B cell (primary cell): ENCODE measurements around the gene DDX25. TPM values are rescaled to one million over a fixed set of nuclear protein-coding genes. Genes with fewer than 3 reads are reported as not detected.

Experiments used
- ATAC-seq: fragments of 200-7000 bp; cut with Tn5 transposase; one replicate; pipeline ENCODE4 v1.10.0; 2021; ENCODE audit warnings: low read depth, mild to moderate bottlenecking, moderate number of reproducible peaks, moderate library complexity
- CTCF ChIA-PET: fragments of 350-600 bp; sonication (Branson Sonifier 250); formaldehyde crosslinking; loops from one replicate; lab custom pipeline; 2021; ENCODE audit warnings: antibody characterized with exemption, inconsistent platforms; lab: Charles Lee
- POLR2A ChIA-PET: fragments of 350-600 bp; sonication (Branson Sonifier 250); formaldehyde crosslinking; loops from one replicate; lab custom pipeline; 2021; ENCODE audit warnings: antibody characterized with exemption; lab: Charles Lee
- DNase-seq: peaks from one replicate; pipeline ENCODE4 v3.0.0; 2013
- H2AFZ ChIP-seq: 2 replicates; pipeline ENCODE4 v1.6.1; 2012; ENCODE audit warnings: mild to moderate bottlenecking, low read depth, low read length; ENCODE audit not compliant: insufficient read depth, poor library complexity, severe bottlenecking
- H3K27ac ChIP-seq, 2 donors: 1 replicate in 1 of 2; 2 replicates in 1 of 2; pipeline ENCODE4 v1.5.1; 2012 to 2013; ENCODE audit warnings: low read length in 2 of 2, mild to moderate bottlenecking in 2 of 2, moderate library complexity in 1 of 2
- H3K27me3 ChIP-seq, 4 experiments: fragments of 200-600 bp in 1 of 4; sonication (generic) in 1 of 4; replicated peaks in 1 of 4; 1 replicate in 2 of 4; 2 replicates in 2 of 4; pipeline versions ENCODE4 v1.6.1 to v1.7.0; 2013 to 2016; ENCODE audit warnings: low read length in 3 of 4, mild to moderate bottlenecking in 2 of 4, mixed read lengths in 1 of 4, moderate library complexity in 1 of 4; ENCODE audit not compliant: insufficient read depth in 4 of 4, control insufficient read depth in 3 of 4; ENCODE audit errors: control extremely low read depth in 1 of 4
- H3K36me3 ChIP-seq, 2 experiments: replicated peaks in 1 of 2; 1 replicate in 1 of 2; 2 replicates in 1 of 2; pipeline versions ENCODE4 v1.6.1 to v1.7.1; 2013; ENCODE audit warnings: low read length in 1 of 2; ENCODE audit not compliant: insufficient read depth in 2 of 2, control insufficient read depth in 1 of 2; ENCODE audit errors: control extremely low read depth in 1 of 2, extremely low read depth in 1 of 2
- H3K4me1 ChIP-seq, 2 donors: fragments of 200-600 bp in 1 of 2; sonication (generic) in 1 of 2; 1 replicate in 1 of 2; 2 replicates in 1 of 2; pipeline versions ENCODE4 v1.5.1 to v1.6.1; 2013 to 2017; ENCODE audit warnings: low read length in 2 of 2; ENCODE audit not compliant: control insufficient read depth in 2 of 2, insufficient read depth in 2 of 2
- H3K4me2 ChIP-seq: replicated peaks from 2 replicates; pipeline ENCODE3; 2012; ENCODE audit warnings: mild to moderate bottlenecking, low read depth, low read length; ENCODE audit not compliant: poor library complexity, severe bottlenecking
- H3K4me3 ChIP-seq, 5 experiments: fragments of 200-600 bp in 1 of 5; sonication (generic) in 1 of 5; 1 replicate in 3 of 5; 2 replicates in 2 of 5; pipeline versions ENCODE4 v1.5.1 to v1.7.0; 2011 to 2016; ENCODE audit warnings: low read length in 4 of 5, mild to moderate bottlenecking in 4 of 5, low read depth in 2 of 5, control low read depth in 1 of 5, moderate library complexity in 1 of 5; ENCODE audit not compliant: insufficient read depth in 1 of 5; ENCODE audit errors: control extremely low read depth in 1 of 5, extremely low read depth in 1 of 5
- H3K79me2 ChIP-seq: fragments of 200-600 bp; sonication (generic); one replicate; pipeline ENCODE4 v1.6.0; 2016; ENCODE audit warnings: low read length; ENCODE audit not compliant: control insufficient read depth, insufficient read depth
- H3K9ac ChIP-seq: fragments of 200-600 bp; sonication (generic); 2 replicates; pipeline ENCODE4 v1.6.1; 2017; ENCODE audit warnings: mild to moderate bottlenecking, low read length, moderate library complexity
- H3K9me3 ChIP-seq, 3 donors: one replicate each; pipeline versions ENCODE4 v1.6.1 to v1.7.1; 2013; ENCODE audit warnings: low read length in 2 of 3; ENCODE audit not compliant: control insufficient read depth in 2 of 3, insufficient read depth in 1 of 3; ENCODE audit errors: control extremely low read depth in 1 of 3
- H4K20me1 ChIP-seq: 2 replicates; pipeline ENCODE4 v1.6.0; 2012; ENCODE audit warnings: mild to moderate bottlenecking, low read length; ENCODE audit not compliant: insufficient read depth, control insufficient read depth, poor library complexity, severe bottlenecking
- H3K27ac Mint-ChIP-seq: one replicate; pipeline ENCODE4 v1.8.0; 2021; ENCODE audit warnings: mixed read lengths
- H3K27me3 Mint-ChIP-seq: one replicate; pipeline ENCODE4 v1.8.0; 2021; ENCODE audit warnings: mixed read lengths
- H3K4me1 Mint-ChIP-seq: one replicate; pipeline ENCODE4 v1.8.0; 2021; ENCODE audit warnings: mixed read lengths
- H3K4me3 Mint-ChIP-seq: one replicate; pipeline ENCODE4 v1.8.0; 2021; ENCODE audit warnings: mixed read lengths
- H3K9me3 Mint-ChIP-seq: one replicate; pipeline ENCODE4 v1.8.0; 2022; ENCODE audit warnings: mixed read lengths; ENCODE audit not compliant: insufficient read depth
- EZH2 ChIP-seq: IDR thresholded peaks from 2 replicates; pipeline ENCODE4 v1.6.1; 2012; ENCODE audit warnings: borderline replicate concordance, low read depth, mild to moderate bottlenecking, moderate library complexity, low read length; ENCODE audit not compliant: insufficient read depth, poor library complexity, severe bottlenecking
- WGBS: methylation state at CpG from one replicate; pipeline ENCODE4 v1.1.5; 2013; ENCODE audit warnings: missing lambda C conversion rate; ENCODE audit not compliant: insufficient coverage; 5-methylcytosine and 5-hydroxymethylcytosine counted together
- intact Hi-C: fragments of 100-400 bp; cut with micrococcal nuclease; formaldehyde crosslinking; loops from one replicate; pipeline ENCODE4 v1.10.0; 2022
- polyA plus RNA-seq: library from polyadenylated mRNA; depleted of rRNA; stranded (reverse); fragments of >200 nt; gene quantifications from 2 replicates; pipeline ENCODE4 v1.2.3, GENCODE V29; 2012
- total RNA-seq, 2 donors: library from RNA; stranded (reverse); fragments of 120-200 nt in 1 of 2; gene quantifications; 1 replicate in 1 of 2; 2 replicates in 1 of 2; pipeline versions ENCODE4 v1.2.3 to v1.2.4, GENCODE V29; 2013 to 2022
- TF ChIP-seq, protein P1 (sequence below): fragments of 200-600 bp; IDR thresholded peaks from one replicate; pipeline ENCODE4 v1.8.0; 2022; ENCODE audit warnings: antibody characterized with exemption, mild to moderate bottlenecking

The DDX25 gene
- total and polyA plus RNA-seq, 2 donors (not counting 1 experiment from before 2014, with no cell fraction given): not detected

DNA sequence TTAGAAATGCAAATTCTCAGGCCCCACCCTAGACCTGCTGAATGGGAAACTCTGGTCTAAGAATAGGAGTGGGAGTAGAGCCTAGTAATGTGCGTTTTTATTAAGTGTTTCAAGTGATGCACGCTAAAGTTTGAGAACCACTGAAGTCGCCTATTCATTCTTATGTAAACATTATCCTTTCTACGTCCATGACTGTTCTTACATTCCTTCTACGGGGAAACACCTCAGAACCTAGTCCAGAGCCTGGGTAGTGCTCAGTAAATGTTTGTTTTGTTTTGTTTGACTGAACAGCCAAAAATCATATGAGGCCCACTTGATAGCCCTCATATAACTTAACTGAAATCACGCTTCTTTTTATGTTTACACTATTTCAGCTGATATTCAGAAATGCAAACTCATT lies 71.3 kb downstream of the DDX25 start:
- ATAC-seq (no peak), DNase-seq (no peak)
- intact Hi-C loops: no loop called here
- H3K4me2 ChIP-seq: no peak overlapping the region
- no peaks in the 10 kb centered on the region for H3K9me3 ChIP-seq
- no peaks in the 10 kb centered on the region for H4K20me1 ChIP-seq
- H3K27me3 Mint-ChIP-seq: peaks cover 12% of the 10 kb centered on the region
- no peak overlapping the region for H3K27ac Mint-ChIP-seq
- no peaks in the 10 kb centered on the region for H3K27me3 ChIP-seq
- H3K79me2 ChIP-seq: no peaks in the 10 kb centered on the region
- no peak overlapping the region for H2AFZ ChIP-seq
- no peak overlapping the region for H3K27ac ChIP-seq
- no peaks in the 10 kb centered on the region for H3K4me1 ChIP-seq
- H3K4me1 Mint-ChIP-seq: no peaks in the 10 kb centered on the region
- no peaks in the 10 kb centered on the region for H3K9me3 Mint-ChIP-seq
- H3K4me3 Mint-ChIP-seq: no peak overlapping the region
- POLR2A ChIA-PET: no interaction called here
- H3K36me3 ChIP-seq: no peaks in the 10 kb centered on the region
- H3K9ac ChIP-seq: no peak overlapping the region
- H3K4me3 ChIP-seq: no peak overlapping the region
- TF ChIP-seq EZH2: no peak
- CTCF ChIA-PET: no interaction called here
- WGBS: 100% methylated on average over 1 of the region's 6 CpGs

DNA sequence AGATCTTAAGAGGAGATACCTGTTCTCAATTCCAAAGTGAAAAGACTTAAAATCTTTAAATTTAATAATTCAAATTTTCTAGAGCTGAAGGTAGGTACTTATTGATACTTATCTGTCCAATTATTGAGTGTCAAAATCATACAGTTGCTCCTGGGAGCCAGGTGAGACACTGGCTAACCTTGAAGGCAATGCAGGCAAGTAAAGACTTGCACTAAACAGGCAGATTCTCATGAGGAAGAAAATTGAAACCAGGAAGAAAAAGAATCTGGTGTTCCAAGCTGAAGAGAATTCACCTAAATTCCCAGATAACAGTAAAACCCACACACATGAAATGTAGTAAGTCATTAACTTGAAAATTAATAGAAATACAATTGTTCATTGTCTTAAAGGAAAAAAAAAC lies 71.8 kb downstream of the DDX25 start:
- no peak for TF ChIP-seq EZH2
- TF ChIP-seq, protein P1, sequence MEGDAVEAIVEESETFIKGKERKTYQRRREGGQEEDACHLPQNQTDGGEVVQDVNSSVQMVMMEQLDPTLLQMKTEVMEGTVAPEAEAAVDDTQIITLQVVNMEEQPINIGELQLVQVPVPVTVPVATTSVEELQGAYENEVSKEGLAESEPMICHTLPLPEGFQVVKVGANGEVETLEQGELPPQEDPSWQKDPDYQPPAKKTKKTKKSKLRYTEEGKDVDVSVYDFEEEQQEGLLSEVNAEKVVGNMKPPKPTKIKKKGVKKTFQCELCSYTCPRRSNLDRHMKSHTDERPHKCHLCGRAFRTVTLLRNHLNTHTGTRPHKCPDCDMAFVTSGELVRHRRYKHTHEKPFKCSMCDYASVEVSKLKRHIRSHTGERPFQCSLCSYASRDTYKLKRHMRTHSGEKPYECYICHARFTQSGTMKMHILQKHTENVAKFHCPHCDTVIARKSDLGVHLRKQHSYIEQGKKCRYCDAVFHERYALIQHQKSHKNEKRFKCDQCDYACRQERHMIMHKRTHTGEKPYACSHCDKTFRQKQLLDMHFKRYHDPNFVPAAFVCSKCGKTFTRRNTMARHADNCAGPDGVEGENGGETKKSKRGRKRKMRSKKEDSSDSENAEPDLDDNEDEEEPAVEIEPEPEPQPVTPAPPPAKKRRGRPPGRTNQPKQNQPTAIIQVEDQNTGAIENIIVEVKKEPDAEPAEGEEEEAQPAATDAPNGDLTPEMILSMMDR: no peak
- no peaks in the 10 kb centered on the region for H3K4me1 ChIP-seq
- CTCF ChIA-PET: interaction anchor here (0.5 kb wide), 1 partner anchor 90 kb away, joined by 3 read pairs; no protein-coding TSS in a partner anchor
- H3K9me3 ChIP-seq: no peaks in the 10 kb centered on the region
- H3K9ac ChIP-seq: no peak overlapping the region
- no peak for ATAC-seq
- H3K27ac Mint-ChIP-seq: no peak overlapping the region
- DNase-seq: no peak
- H3K27me3 ChIP-seq: no peaks in the 10 kb centered on the region
- no peaks in the 10 kb centered on the region for H3K9me3 Mint-ChIP-seq
- H4K20me1 ChIP-seq: no peaks in the 10 kb centered on the region
- H2AFZ ChIP-seq: no peak overlapping the region
- H3K36me3 ChIP-seq: no peaks in the 10 kb centered on the region
- H3K4me2 ChIP-seq: no peak overlapping the region
- intact Hi-C loops: no loop called here
- no peaks in the 10 kb centered on the region for H3K79me2 ChIP-seq
- no peak overlapping the region for H3K4me3 Mint-ChIP-seq
- POLR2A ChIA-PET: no interaction called here
- no peak overlapping the region for H3K27ac ChIP-seq
- no peak overlapping the region for H3K4me3 ChIP-seq
- H3K27me3 Mint-ChIP-seq: peaks cover 10% of the 10 kb centered on the region
- no peaks in the 10 kb centered on the region for H3K4me1 Mint-ChIP-seq
